K562 (cell line): Measurements from ENCODE around the gene ZNF853. TPM values are rescaled to one million over a fixed set of nuclear protein-coding genes. Genes with fewer than 3 reads are reported as not detected.

Experiments
- ATAC-seq: fragments of 200-7000 bp; cut with Tn5 transposase; 3 replicates; pipeline ENCODE4 v1.9.1; 2020; ENCODE audit warnings: moderate library complexity
- BruUV-seq: library from RNA; stranded (reverse); fragments of 400-500 nt; replicated peaks from 2 replicates; lab custom pipeline; 2021; lab: Mats Ljungman, UMichigan
- CTCF ChIA-PET: fragments of 300-600 bp; formaldehyde crosslinking; extraction: SDS; loops from one replicate; lab custom pipeline; 2021; ENCODE audit warnings: low intra/inter-chr PET ratio; lab: Yijun Ruan, JAX
- POLR2A ChIA-PET: fragments of 300-600, 350-650 bp; sonication (Branson Sonifier 250); formaldehyde crosslinking; extraction: SDS; loops from one replicate; lab custom pipeline; 2021; ENCODE audit warnings: antibody characterized with exemption, inconsistent platforms; lab: Yijun Ruan, JAX
- DNase-seq, 4 experiments: peaks; one replicate each; pipeline versions ENCODE4 v3.0.0 to v3.0.0-alpha.2; 2011 to 2018; ENCODE audit warnings: low spot score in 3 of 4, mixed read lengths in 3 of 4; ENCODE audit errors: extremely low read depth in 1 of 4
- FAIRE-seq: peaks from 2 replicates; lab custom pipeline; 2011; peaks lifted over from hg19 to GRCh38; lab: Jason Lieb, UNC
- H2AFZ ChIP-seq: 2 replicates; pipeline ENCODE4 v1.6.0; 2011; ENCODE audit warnings: low read depth, low read length, control low read depth, inconsistent platforms
- H3K27ac ChIP-seq: fragments of 200-600 bp; 3 replicates; pipeline ENCODE4 v1.8.0; 2011; ENCODE audit warnings: low read depth, mild to moderate bottlenecking, control low read depth, inconsistent platforms, low read length, moderate library complexity, mixed read lengths; ENCODE audit errors: extremely low read depth
- H3K27me3 ChIP-seq, 2 experiments: fragments of 300-600 bp in 1 of 2; 2 replicates in 1 of 2; 3 replicates in 1 of 2; pipeline versions ENCODE4 v1.6.0 to v1.8.0; 2011; ENCODE audit warnings: inconsistent platforms in 2 of 2, low read length in 2 of 2, mild to moderate bottlenecking in 1 of 2, mixed read lengths in 1 of 2, moderate library complexity in 1 of 2; ENCODE audit not compliant: control insufficient read depth in 2 of 2, insufficient read depth in 2 of 2
- H3K36me3 ChIP-seq: fragments of 300-600 bp; 3 replicates; pipeline ENCODE4 v1.8.0; 2011; ENCODE audit warnings: mild to moderate bottlenecking, low read length, inconsistent platforms; ENCODE audit not compliant: control insufficient read depth, insufficient read depth
- H3K4me1 ChIP-seq, 2 experiments: fragments of 200-600 bp in 1 of 2; replicated peaks in 1 of 2; 2 replicates in 1 of 2; 3 replicates in 1 of 2; pipeline versions ENCODE4 v1.5.1 to v1.8.0; 2011; ENCODE audit warnings: inconsistent platforms in 2 of 2, low read length in 2 of 2, mild to moderate bottlenecking in 1 of 2, mixed read lengths in 1 of 2, moderate library complexity in 1 of 2; ENCODE audit not compliant: control insufficient read depth in 2 of 2, insufficient read depth in 2 of 2
- H3K4me2 ChIP-seq: 2 replicates; pipeline ENCODE4 v1.6.1; 2011; ENCODE audit warnings: low read length, control low read depth, inconsistent platforms, mixed read lengths; ENCODE audit not compliant: insufficient read depth
- H3K4me3 ChIP-seq: fragments of 200-600 bp; sonication (generic), shearing (Covaris generic); 2 replicates; pipeline ENCODE4 v1.5.1; 2016; ENCODE audit warnings: control low read depth, inconsistent platforms
- H3K79me2 ChIP-seq: fragments of 200-600 bp; 3 replicates; pipeline ENCODE4 v1.8.0; 2011; ENCODE audit warnings: low read length, inconsistent platforms; ENCODE audit not compliant: control insufficient read depth, insufficient read depth
- H3K9ac ChIP-seq, 2 experiments: 2 replicates each; pipeline versions ENCODE4 v1.6.0 to v1.6.1; 2011; ENCODE audit warnings: low read depth in 2 of 2, low read length in 2 of 2, control low read depth in 1 of 2, inconsistent platforms in 1 of 2, mild to moderate bottlenecking in 1 of 2, mixed read lengths in 1 of 2; ENCODE audit not compliant: insufficient read depth in 1 of 2
- H3K9me1 ChIP-seq: one replicate; pipeline ENCODE4 v1.6.0; 2011; ENCODE audit warnings: inconsistent platforms, mild to moderate bottlenecking, low read length, moderate library complexity; ENCODE audit not compliant: control insufficient read depth, insufficient read depth
- H3K9me3 ChIP-seq: replicated peaks from 2 replicates; pipeline ENCODE4 v1.5.1; 2011; ENCODE audit warnings: low read depth, low read length, inconsistent platforms; ENCODE audit not compliant: control insufficient read depth, insufficient read depth
- H4K20me1 ChIP-seq: replicated peaks from 2 replicates; pipeline ENCODE4 v1.6.1; 2011; ENCODE audit warnings: low read length, inconsistent platforms, mixed read lengths; ENCODE audit not compliant: control insufficient read depth, insufficient read depth
- ASH1L ChIP-seq: fragments of 450-650 bp; IDR thresholded peaks from 2 replicates; pipeline ENCODE4 v1.6.1; 2018; ENCODE audit warnings: borderline replicate concordance, mild to moderate bottlenecking, low read depth; ENCODE audit not compliant: partially characterized antibody
- CREB3 ChIP-seq: fragments of 450-650 bp; conservative IDR thresholded peaks from 2 replicates; pipeline ENCODE4 v1.6.1; 2016; ENCODE audit warnings: missing genetic modification characterization, low read depth, mild to moderate bottlenecking, missing compliant biosample characterization, moderate library complexity
- DACH1 ChIP-seq: fragments of 450-650 bp; IDR thresholded peaks from 2 replicates; pipeline ENCODE4 v1.6.1; 2018; ENCODE audit not compliant: partially characterized antibody
- EGR1 ChIP-seq: fragments of 450-650 bp; conservative IDR thresholded peaks from 2 replicates; pipeline ENCODE4 v1.6.1; 2017; ENCODE audit warnings: mild to moderate bottlenecking
- GABPB1 ChIP-seq: sonication (generic); formaldehyde crosslinking; IDR thresholded peaks from 2 replicates; pipeline ENCODE4 v1.8.0; 2022; ENCODE audit warnings: mild to moderate bottlenecking, missing genetic modification reagents
- GMEB1 ChIP-seq: fragments of 250-450 bp; sonication (Bioruptor Pico); IDR thresholded peaks from 2 replicates; pipeline ENCODE4 v1.4.0; 2020; ENCODE audit warnings: mild to moderate bottlenecking
- HDAC6 ChIP-seq: IDR thresholded peaks from 2 replicates; pipeline ENCODE4 v1.6.1; 2012; ENCODE audit warnings: low read depth, mild to moderate bottlenecking, control low read depth, inconsistent platforms, low read length, moderate library complexity
- MCM2 ChIP-seq: fragments of 450-650 bp; IDR thresholded peaks from 2 replicates; pipeline ENCODE4 v1.6.1; 2017; ENCODE audit warnings: low read depth, mild to moderate bottlenecking
- MLX ChIP-seq, 2 experiments: fragments of 450-650 bp in 1 of 2; sonication (generic) in 1 of 2; formaldehyde crosslinking; conservative IDR thresholded peaks; 2 replicates each; pipeline versions ENCODE4 v1.4.0 to v1.8.1; 2020 to 2022; ENCODE audit warnings: mild to moderate bottlenecking in 1 of 2, missing genetic modification reagents in 1 of 2
- PCBP2 ChIP-seq: fragments of 200-400 bp; formaldehyde crosslinking; IDR thresholded peaks from 2 replicates; pipeline ENCODE4 v1.6.1; 2018; ENCODE audit warnings: low read length, low read depth, mild to moderate bottlenecking, moderate library complexity; ENCODE audit not compliant: poor library complexity, severe bottlenecking
- SMARCE1 ChIP-seq: fragments of 450-650 bp; IDR thresholded peaks from 2 replicates; pipeline ENCODE4 v1.7.1; 2016; ENCODE audit warnings: mild to moderate bottlenecking
- THAP12 ChIP-seq: fragments of 250-450 bp; sonication (Bioruptor Pico); IDR thresholded peaks from 2 replicates; pipeline ENCODE4 v1.9.0; 2021; ENCODE audit warnings: mild to moderate bottlenecking, inconsistent platforms
- TRIM28 ChIP-seq: fragments of 450-650 bp; IDR thresholded peaks from 2 replicates; pipeline ENCODE4 v1.6.1; 2017
- ZC3H11A ChIP-seq: IDR thresholded peaks from 2 replicates; pipeline ENCODE4 v1.6.1; 2012; ENCODE audit warnings: low read depth, low read length, improper control_type of control experiment
- ZKSCAN1 ChIP-seq: fragments of 150-350 bp; IDR thresholded peaks from 2 replicates; pipeline ENCODE4 v1.6.1; 2016; ENCODE audit warnings: low read depth, low read length
- ZNF197 ChIP-seq: fragments of 200-800 bp; sonication (Bioruptor generic); IDR thresholded peaks from 2 replicates; pipeline ENCODE4 v1.6.1; 2016; ENCODE audit warnings: low read depth, missing genetic modification characterization, missing compliant biosample characterization
- WGBS: fragments of 100-300 bp; shearing (Covaris generic); methylation state at CpG from one replicate; pipeline ENCODE4 v1.1.6; 2016; ENCODE audit warnings: low coverage, mixed read lengths; ENCODE audit not compliant: insufficient coverage; ENCODE audit errors: missing lambda C conversion rate; 5-methylcytosine and 5-hydroxymethylcytosine counted together
- in situ Hi-C: fragments of 300-500 bp; cut with MboI; formaldehyde crosslinking; loops from 4 replicates; pipeline ENCODE4 v1.15.0; 2018; ENCODE audit warnings: inconsistent platforms, mixed read lengths
- intact Hi-C: fragments of 100-400 bp; cut with micrococcal nuclease; formaldehyde crosslinking; loops from 2 replicates; pipeline ENCODE4 v1.14.2; 2022
- polyA plus RNA-seq, 8 experiments: library from polyadenylated mRNA; depleted of rRNA in 4 of 8; stranded (reverse) in 5 of 8; unstranded in 3 of 8; fragments of >200 nt; fragmentation: Nextera tagmentation in 2 of 8; fragmentation: Illumina TruSeq in 1 of 8; extraction: Ambion mirVana in 2 of 8; extraction: Trizol in 1 of 8; gene quantifications; 2 replicates each; pipeline versions ENCODE4 v1.2.1 to v1.2.3, GENCODE V29; 2011 to 2014; ENCODE audit warnings: inconsistent platforms in 1 of 8, missing spikeins in 1 of 8
- total RNA-seq, 7 experiments: library from RNA; depleted of rRNA in 6 of 7; stranded (reverse); fragments of >200 nt in 6 of 7; fragmentation: Illumina TruSeq in 2 of 7; extraction: Trizol in 2 of 7; gene quantifications; 2 replicates each; pipeline versions ENCODE4 v1.2.1 to v1.2.3, GENCODE V29; 2011 to 2021; ENCODE audit warnings: low replicate concordance in 1 of 7

ZNF853 gene
- total and polyA plus RNA-seq, 9 of the 15 experiments (the other 6 are each of a cell fraction or from before 2014, with no cell fraction given): 0.03 TPM; not detected in 8

- Histone ChIP-seq H4K20me1 (no peaks in the 10 kb centered on the region), H3K27ac (no peak overlapping the region), H3K4me2 (no peak overlapping the region), H3K27me3 (peaks cover 0 to 11% of the 10 kb centered on the region in 2 experiments; a peak in 2 of 5 replicates), H3K9me1 (no peaks in the 10 kb centered on the region), H3K9ac (peak overlapping the region in 1 of 2 experiments; percentile 52; a peak in 1 of 4 replicates), H3K4me1 (peaks cover 0 to 4% of the 10 kb centered on the region in 2 experiments; a peak in 1 of 5 replicates), H2AFZ (no peak overlapping the region), H3K9me3 (no peaks in the 10 kb centered on the region; the same call in 1 of the 2 replicates), H3K36me3 (no peaks in the 10 kb centered on the region), H3K79me2 (no peaks in the 10 kb centered on the region), H3K4me3 (no peak overlapping the region)
- intact Hi-C loops (no loop called here), in situ Hi-C loops (no loop called here)
- DNase-seq (no peak), ATAC-seq (no peak), FAIRE-seq (no peak)
- POLR2A ChIA-PET: interaction anchor here (1.0 kb wide), 1 partner anchor 9 kb away, joined by 3 read pairs; no protein-coding TSS in a partner anchor
- 12% methylated on average over 11 of the region's 11 CpGs for WGBS
- CTCF ChIA-PET: no interaction called here
- no TSS peak for BruUV-seq
- TF ChIP-seq GMEB1 (CRISPR knock-in tag) (no peak), DACH1 (no peak), ASH1L (no peak), SMARCE1 (no peak), PCBP2 (no peak), ZKSCAN1 (no peak), GABPB1 (CRISPR knock-in tag) (no peak), MCM2 (no peak), THAP12 (CRISPR knock-in tag) (no peak), EGR1 (no peak), CREB3 (tag) (no peak), ZC3H11A (no peak), TRIM28 (no peak), HDAC6 (no peak), ZNF197 (no peak), MLX (CRISPR knock-in tag; conservative IDR thresholded peaks at IDR 0.05) (no peak)
Observed at GRCh38 chr7:6630007-6630849, 14.8 kb downstream of the ZNF853 start.
